Body of pancreas (tissue), 4 donors: ENCODE results near the gene CNDP2.

Experiments used
- CTCF ChIP-seq, 7 experiments: fragments of 450-650 bp in 4 of 7; fragments of 200-600 bp in 3 of 7; sonication (generic) in 3 of 7; IDR thresholded peaks; one replicate each; pipeline ENCODE4 v1.5.1; 2016 to 2019; ENCODE audit warnings: antibody characterized with exemption in 7 of 7
- POLR2A ChIP-seq, 3 donors: fragments of 450-650 bp; IDR thresholded peaks; one replicate each; pipeline ENCODE4 v1.6.1; 2016; ENCODE audit warnings: antibody characterized with exemption in 3 of 3, mild to moderate bottlenecking in 2 of 3

DNA sequence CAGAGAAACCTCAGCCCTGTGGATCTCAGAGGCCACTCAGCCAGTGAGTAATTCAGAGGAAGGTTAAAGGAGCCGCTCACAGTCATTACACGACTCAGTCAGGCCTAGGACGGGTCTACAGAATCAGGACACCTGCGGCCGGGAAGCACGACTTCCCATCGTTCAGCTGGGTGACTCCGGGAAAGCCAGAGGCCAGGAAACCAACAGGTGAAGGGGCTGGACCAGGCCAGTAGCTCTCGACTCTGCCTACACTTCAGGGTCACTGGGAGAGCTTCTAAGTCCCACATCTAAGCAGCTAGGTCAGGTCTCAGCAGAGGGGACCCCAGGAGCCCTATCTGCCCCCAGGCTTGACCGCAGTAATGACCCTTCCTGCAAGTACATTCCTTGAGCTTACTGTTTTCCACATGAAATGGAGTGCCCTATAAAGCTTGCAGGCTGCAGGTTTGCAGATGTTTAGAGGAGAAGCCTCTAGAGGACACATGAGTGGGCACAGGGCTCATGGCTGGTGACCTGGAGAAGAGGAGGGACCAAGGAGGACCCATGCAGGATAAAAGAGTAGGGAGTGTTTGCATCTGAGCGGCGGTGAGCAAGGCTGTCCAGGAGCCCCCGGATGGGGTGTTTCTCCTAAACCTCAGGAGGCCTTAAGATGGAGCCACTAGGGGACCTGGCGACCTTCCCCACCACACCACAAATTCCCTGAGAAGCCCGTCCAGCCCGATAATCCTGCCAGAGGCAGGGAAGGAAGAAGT, 48.6 kb upstream of the CNDP2 start:
- no peak for TF ChIP-seq CTCF (IDR thresholded peaks at IDR 0.05)
- TF ChIP-seq POLR2A (IDR thresholded peaks at IDR 0.05), result no peak
